Measurements from ENCODE around the gene NOTCH1. TPM values are rescaled to one million over a fixed set of nuclear protein-coding genes. Genes with fewer than 3 reads are reported as not detected.

NOTCH1 gene
- total RNA-seq, 2 donors from 2014 or later = 23.4 to 24.2 TPM

- H3K27me3 ChIP-seq (ENCODE audit: control insufficient read depth, insufficient read depth, low read length, poor library complexity, severe bottlenecking) = no peaks in the 10 kb centered on the region
- Mint-ChIP-seq H3K36me3 (ENCODE audit: low read depth) (peaks cover 77% of the 10 kb centered on the region), H3K27me3 (ENCODE audit: insufficient read depth) (no peaks in the 10 kb centered on the region)
Observed at GRCh38 chr9:136456258-136456657, 89.6 kb downstream of the NOTCH1 start.

GRCh38 chr9:136455043-136456002, 90.5 kb downstream of the NOTCH1 start:
- no peaks in the 10 kb centered on the region for H3K4me1 ChIP-seq (ENCODE audit: control insufficient read depth, insufficient read depth, low read length)
- H3K4me3 ChIP-seq (ENCODE audit: low read length) = no peak overlapping the region
- peaks cover 87% of the 10 kb centered on the region for H3K36me3 ChIP-seq (ENCODE audit: control insufficient read depth, insufficient read depth, low read length)
- Mint-ChIP-seq H3K27ac (peak overlapping the region; percentile 17), H3K4me1 (no peaks in the 10 kb centered on the region), H3K27me3 (ENCODE audit: insufficient read depth) (no peaks in the 10 kb centered on the region), H3K36me3 (ENCODE audit: low read depth) (peaks cover 79% of the 10 kb centered on the region), H3K9me3 (no peaks in the 10 kb centered on the region), H3K4me3 (no peak overlapping the region)
- no peak overlapping the region for H3K9ac ChIP-seq (ENCODE audit: extremely low read depth, low read length, poor library complexity, severe bottlenecking)
- TF ChIP-seq CTCF (conservative IDR thresholded peaks at IDR 0.05) = no peak
- no peak overlapping the region for H3K27ac ChIP-seq (ENCODE audit: low read depth, low read length)
- WGBS, 2 experiments (ENCODE audit: insufficient coverage in 1 of 2, insufficient read length in 1 of 2) = 95 to 96% methylated on average over 39 to 43 of the region's 43 CpGs
- DNase-seq = no peak
- no peaks in the 10 kb centered on the region for H3K27me3 ChIP-seq (ENCODE audit: control insufficient read depth, insufficient read depth, low read length, poor library complexity, severe bottlenecking)
- no peaks in the 10 kb centered on the region for H3K9me3 ChIP-seq (ENCODE audit: control insufficient read depth, low read length)

More at GRCh38 chr9:136456258-136456657, 89.6 kb downstream of the NOTCH1 start:
- Histone ChIP-seq H3K9me3 (ENCODE audit: control insufficient read depth, low read length) (no peaks in the 10 kb centered on the region), H3K36me3 (ENCODE audit: control insufficient read depth, insufficient read depth, low read length) (peaks cover 82% of the 10 kb centered on the region), H3K4me3 (ENCODE audit: low read length) (no peak overlapping the region), H3K9ac (ENCODE audit: extremely low read depth, low read length, poor library complexity, severe bottlenecking) (no peak overlapping the region), H3K4me1 (ENCODE audit: control insufficient read depth, insufficient read depth, low read length) (no peaks in the 10 kb centered on the region), H3K27ac (ENCODE audit: low read depth, low read length) (no peak overlapping the region)
- Mint-ChIP-seq H3K4me3 (no peak overlapping the region), H3K9me3 (no peaks in the 10 kb centered on the region), H3K27ac (no peak overlapping the region), H3K4me1 (no peaks in the 10 kb centered on the region)
- DNase-seq = no peak
- no peak for TF ChIP-seq CTCF (conservative IDR thresholded peaks at IDR 0.05)
- WGBS, 2 experiments (ENCODE audit: insufficient coverage in 1 of 2, insufficient read length in 1 of 2) = 95 to 97% methylated on average over 6 to 9 of the region's 9 CpGs

- H3K9me3 ChIP-seq (ENCODE audit: control insufficient read depth, low read length) = no peaks in the 10 kb centered on the region
- Mint-ChIP-seq H3K27ac (peak overlapping the region; percentile 30), H3K9me3 (no peaks in the 10 kb centered on the region), H3K36me3 (ENCODE audit: low read depth) (peaks cover 77% of the 10 kb centered on the region), H3K4me1 (no peaks in the 10 kb centered on the region), H3K27me3 (ENCODE audit: insufficient read depth) (no peaks in the 10 kb centered on the region), H3K4me3 (no peak overlapping the region)
- H3K27me3 ChIP-seq (ENCODE audit: control insufficient read depth, insufficient read depth, low read length, poor library complexity, severe bottlenecking) = no peaks in the 10 kb centered on the region
- 95 to 99% methylated on average over 13 to 25 of the region's 25 CpGs for WGBS, 2 experiments (ENCODE audit: insufficient coverage in 1 of 2, insufficient read length in 1 of 2)
- H3K4me3 ChIP-seq (ENCODE audit: low read length) = no peak overlapping the region
- DNase-seq = no peak
- H3K4me1 ChIP-seq (ENCODE audit: control insufficient read depth, insufficient read depth, low read length) = no peaks in the 10 kb centered on the region
- H3K27ac ChIP-seq (ENCODE audit: low read depth, low read length) = peak overlapping the region; percentile 24
- peaks cover 88% of the 10 kb centered on the region for H3K36me3 ChIP-seq (ENCODE audit: control insufficient read depth, insufficient read depth, low read length)
- no peak for TF ChIP-seq CTCF (conservative IDR thresholded peaks at IDR 0.05)
- H3K9ac ChIP-seq (ENCODE audit: extremely low read depth, low read length, poor library complexity, severe bottlenecking) = no peak overlapping the region
Observed at GRCh38 chr9:136454026-136454796, 91.6 kb downstream of the NOTCH1 start.

Measured in endodermal cell (in vitro differentiated cells).